Uterus (tissue), 4 donors: ENCODE data around the gene GAST. TPM values are rescaled to one million over a fixed set of nuclear protein-coding genes. Genes with fewer than 3 reads are reported as not detected.

Experiments used
- DNase-seq, 2 donors: peaks; one replicate each; pipeline ENCODE4 v3.0.0-alpha.2; 2019 to 2020
- H3K27ac ChIP-seq, 2 donors: fragments of 200-600 bp; sonication (generic); 1 replicate in 1 of 2; 2 replicates in 1 of 2; pipeline ENCODE4 v1.5.1; 2016 to 2018
- H3K27me3 ChIP-seq, 2 donors: fragments of 200-600 bp; sonication (generic); one replicate each; pipeline ENCODE4 v1.5.1; 2018 to 2019; ENCODE audit warnings: control low read depth in 1 of 2
- H3K36me3 ChIP-seq, 2 donors: fragments of 200-600 bp; sonication (generic); one replicate each; pipeline ENCODE4 v1.5.1; 2019; ENCODE audit warnings: control low read depth in 1 of 2
- H3K4me1 ChIP-seq, 2 donors: fragments of 200-600 bp; sonication (generic); one replicate each; pipeline ENCODE4 v1.5.1; 2018 to 2019; ENCODE audit warnings: control low read depth in 1 of 2
- H3K4me3 ChIP-seq, 2 donors: fragments of 200-600 bp; sonication (generic); 1 replicate in 1 of 2; 2 replicates in 1 of 2; pipeline ENCODE4 v1.5.1; 2018 to 2019; ENCODE audit warnings: mild to moderate bottlenecking in 1 of 2
- H3K9me3 ChIP-seq, 2 donors: fragments of 200-600 bp; sonication (generic); one replicate each; pipeline ENCODE4 v1.5.1; 2019; ENCODE audit warnings: control low read depth in 1 of 2
- CTCF ChIP-seq, 4 experiments: fragments of 200-600 bp in 2 of 4; fragments of 450-650 bp in 2 of 4; sonication (generic) in 2 of 4; IDR thresholded peaks; one replicate each; pipeline ENCODE4 v1.5.1; 2016 to 2019; ENCODE audit warnings: antibody characterized with exemption in 4 of 4, mild to moderate bottlenecking in 2 of 4, moderate library complexity in 1 of 4
- POLR2A ChIP-seq, 2 donors: fragments of 450-650 bp; IDR thresholded peaks; one replicate each; pipeline ENCODE4 v1.6.1; 2016; ENCODE audit warnings: antibody characterized with exemption in 2 of 2, mild to moderate bottlenecking in 1 of 2, moderate library complexity in 1 of 2
- intact Hi-C: fragments of 100-400 bp; cut with DNase I; formaldehyde crosslinking; loops from one replicate; pipeline ENCODE4 v1.15.1; 2023; ENCODE audit warnings: low total_unique reads
- total RNA-seq, 4 donors: library from RNA; depleted of rRNA in 3 of 4; stranded (reverse); fragments of >200 nt in 3 of 4; gene quantifications; one replicate each; pipeline versions ENCODE4 v1.1.0 to v1.2.4, GENCODE V29; 2014 to 2023
- donor health status: DM: yes; HTN: yes; CAD: no.

Gene GAST
- total RNA-seq, 4 donors from 2014 or later: not detected

- Histone ChIP-seq H3K27ac (peak overlapping the region; percentile 100), H3K27me3 (no peaks in the 10 kb centered on the region), H3K9me3 (no peaks in the 10 kb centered on the region), H3K4me1 (peaks cover 0 to 9% of the 10 kb centered on the region in 2 donors), H3K36me3 (no peaks in the 10 kb centered on the region), H3K4me3 (peak overlapping the region; percentile 90 to 99)
- TF ChIP-seq POLR2A (IDR thresholded peaks at IDR 0.05): no peak
- TF ChIP-seq CTCF (IDR thresholded peaks at IDR 0.05): peak in 3 of 4 experiments; percentile 37 to 59 (median 43)
- intact Hi-C loops: no loop called here
- peak in 1 of 2 donors; percentile 46 for DNase-seq
These were observed 22.4 kb upstream of the GAST start for GRCh38 chr17:41689497-41690299.

GRCh38 chr17:41690497-41690896 lies 21.6 kb upstream of the GAST start:
- Histone ChIP-seq H3K36me3 (no peaks in the 10 kb centered on the region), H3K27ac (peak overlapping the region; percentile 100), H3K9me3 (no peaks in the 10 kb centered on the region), H3K4me1 (peaks cover 0 to 9% of the 10 kb centered on the region in 2 donors), H3K27me3 (no peaks in the 10 kb centered on the region), H3K4me3 (peak overlapping the region; percentile 90 to 99)
- intact Hi-C loops: no loop called here
- TF ChIP-seq CTCF (IDR thresholded peaks at IDR 0.05): no peak
- no peak for TF ChIP-seq POLR2A (IDR thresholded peaks at IDR 0.05)
- DNase-seq: no peak

- peaks cover 0 to 11% of the 10 kb centered on the region in 2 donors for H3K4me1 ChIP-seq
- H3K9me3 ChIP-seq: no peaks in the 10 kb centered on the region
- no peaks in the 10 kb centered on the region for H3K27me3 ChIP-seq
- no peak for TF ChIP-seq POLR2A (IDR thresholded peaks at IDR 0.05)
- no peak for TF ChIP-seq CTCF (IDR thresholded peaks at IDR 0.05)
- intact Hi-C loops: no loop called here
- no peaks in the 10 kb centered on the region for H3K36me3 ChIP-seq
- peak overlapping the region in 1 of 2 donors; percentile 100 for H3K27ac ChIP-seq
- no peak overlapping the region for H3K4me3 ChIP-seq
- DNase-seq: no peak
These were observed 20.9 kb upstream of the GAST start for GRCh38 chr17:41691031-41691777.

GRCh38 chr17:41692722-41693521 lies 19.2 kb upstream of the GAST start:
- no peak for TF ChIP-seq CTCF (IDR thresholded peaks at IDR 0.05)
- no peak for TF ChIP-seq POLR2A (IDR thresholded peaks at IDR 0.05)
- Histone ChIP-seq H3K9me3 (no peaks in the 10 kb centered on the region), H3K4me1 (peaks cover 0 to 14% of the 10 kb centered on the region in 2 donors), H3K36me3 (no peaks in the 10 kb centered on the region), H3K27ac (no peak overlapping the region), H3K27me3 (no peaks in the 10 kb centered on the region), H3K4me3 (no peak overlapping the region)
- intact Hi-C loops: no loop called here
- DNase-seq: no peak
